ENCODE results near the gene MTA1. TPM values are rescaled to one million over a fixed set of nuclear protein-coding genes. Genes with fewer than 3 reads are reported as not detected.

MTA1 gene
- total RNA-seq, 1 donor from 2014 or later: 227 TPM

DNA sequence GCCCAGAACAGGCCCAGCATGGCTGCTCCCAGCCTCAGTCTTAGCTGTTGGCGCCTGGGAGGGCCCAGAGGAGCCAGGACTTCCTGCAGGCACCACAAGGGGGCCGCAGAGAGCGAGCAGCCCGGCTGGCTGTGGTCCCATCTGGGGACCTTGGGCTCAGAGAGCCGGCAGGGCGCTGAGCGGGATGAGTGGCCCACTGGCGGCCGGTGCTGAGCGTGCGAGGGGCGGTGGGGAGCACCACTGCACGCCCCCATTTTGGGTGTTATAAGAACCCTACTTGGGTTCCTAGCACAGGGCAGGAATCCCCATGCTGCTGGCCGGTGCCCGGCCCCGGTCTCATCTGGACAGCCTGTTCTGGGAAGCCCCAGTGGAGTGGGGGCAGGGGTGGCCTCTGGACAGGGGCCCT is 29.1 kb downstream of the MTA1 start:
- no peaks in the 10 kb centered on the region for H3K27me3 Mint-ChIP-seq
- H3K27ac Mint-ChIP-seq: no peak overlapping the region

DNA sequence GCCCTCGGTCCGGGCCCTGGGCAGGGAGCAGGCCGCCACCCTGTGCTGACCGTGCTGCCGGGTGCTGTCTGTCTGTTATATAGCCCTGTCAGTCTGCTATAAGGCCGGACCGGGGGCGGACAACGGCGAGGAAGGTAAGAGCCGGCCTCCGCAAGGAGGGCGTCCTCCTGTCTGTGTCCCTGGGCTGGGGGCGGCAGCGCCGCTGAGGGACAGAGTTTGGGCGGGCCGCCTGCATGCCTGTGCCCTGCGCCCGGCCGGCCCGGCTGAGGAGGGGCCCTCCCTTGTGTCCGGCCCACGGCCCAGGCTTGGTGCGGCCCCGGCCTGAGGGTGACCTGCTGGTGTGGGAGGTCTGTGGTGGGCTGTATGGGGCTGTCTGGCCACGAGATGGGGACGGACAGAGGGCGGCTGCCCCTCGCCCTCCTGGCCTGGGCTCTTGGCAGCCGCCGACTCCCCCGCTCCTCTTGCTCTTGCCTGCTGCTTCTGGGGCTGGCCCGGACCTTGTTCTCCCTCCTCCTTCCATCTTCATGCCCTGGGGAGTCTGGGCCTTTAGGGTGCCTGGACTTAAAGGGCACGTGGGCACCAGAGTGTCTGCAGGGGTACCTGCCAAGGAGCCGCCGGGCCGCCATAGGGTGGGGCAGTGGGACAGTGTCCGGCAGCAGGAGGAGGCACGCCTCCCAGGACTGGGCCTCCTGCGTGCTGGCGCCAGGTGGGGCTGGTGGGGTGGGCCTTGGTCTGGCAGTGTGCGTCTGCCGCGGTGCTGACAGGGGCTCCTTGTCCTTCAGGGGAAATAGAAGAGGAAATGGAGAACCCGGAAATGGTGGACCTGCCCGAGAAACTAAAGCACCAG is 29.9 kb downstream of the MTA1 start:
- no peak for DNase-seq (ENCODE audit: low spot score, unreplicated experiment)
- no peak overlapping the region for H3K4me3 Mint-ChIP-seq (ENCODE audit: low read depth)

More for the DNA sequence above, 29.1 kb downstream of the MTA1 start:
- peaks cover 8% of the 10 kb centered on the region for H3K36me3 Mint-ChIP-seq (ENCODE audit: insufficient read depth)
- H3K9me3 Mint-ChIP-seq (ENCODE audit: low read depth): no peaks in the 10 kb centered on the region
- no peaks in the 10 kb centered on the region for H3K4me1 Mint-ChIP-seq (ENCODE audit: low read depth)
- TF ChIP-seq, protein P1, sequence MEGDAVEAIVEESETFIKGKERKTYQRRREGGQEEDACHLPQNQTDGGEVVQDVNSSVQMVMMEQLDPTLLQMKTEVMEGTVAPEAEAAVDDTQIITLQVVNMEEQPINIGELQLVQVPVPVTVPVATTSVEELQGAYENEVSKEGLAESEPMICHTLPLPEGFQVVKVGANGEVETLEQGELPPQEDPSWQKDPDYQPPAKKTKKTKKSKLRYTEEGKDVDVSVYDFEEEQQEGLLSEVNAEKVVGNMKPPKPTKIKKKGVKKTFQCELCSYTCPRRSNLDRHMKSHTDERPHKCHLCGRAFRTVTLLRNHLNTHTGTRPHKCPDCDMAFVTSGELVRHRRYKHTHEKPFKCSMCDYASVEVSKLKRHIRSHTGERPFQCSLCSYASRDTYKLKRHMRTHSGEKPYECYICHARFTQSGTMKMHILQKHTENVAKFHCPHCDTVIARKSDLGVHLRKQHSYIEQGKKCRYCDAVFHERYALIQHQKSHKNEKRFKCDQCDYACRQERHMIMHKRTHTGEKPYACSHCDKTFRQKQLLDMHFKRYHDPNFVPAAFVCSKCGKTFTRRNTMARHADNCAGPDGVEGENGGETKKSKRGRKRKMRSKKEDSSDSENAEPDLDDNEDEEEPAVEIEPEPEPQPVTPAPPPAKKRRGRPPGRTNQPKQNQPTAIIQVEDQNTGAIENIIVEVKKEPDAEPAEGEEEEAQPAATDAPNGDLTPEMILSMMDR (IDR thresholded peaks at IDR 0.05; ENCODE audit: unreplicated experiment): peak; percentile 72
- peak; percentile 42 for DNase-seq (ENCODE audit: low spot score, unreplicated experiment)
- H3K4me3 Mint-ChIP-seq (ENCODE audit: low read depth): no peak overlapping the region

DNA sequence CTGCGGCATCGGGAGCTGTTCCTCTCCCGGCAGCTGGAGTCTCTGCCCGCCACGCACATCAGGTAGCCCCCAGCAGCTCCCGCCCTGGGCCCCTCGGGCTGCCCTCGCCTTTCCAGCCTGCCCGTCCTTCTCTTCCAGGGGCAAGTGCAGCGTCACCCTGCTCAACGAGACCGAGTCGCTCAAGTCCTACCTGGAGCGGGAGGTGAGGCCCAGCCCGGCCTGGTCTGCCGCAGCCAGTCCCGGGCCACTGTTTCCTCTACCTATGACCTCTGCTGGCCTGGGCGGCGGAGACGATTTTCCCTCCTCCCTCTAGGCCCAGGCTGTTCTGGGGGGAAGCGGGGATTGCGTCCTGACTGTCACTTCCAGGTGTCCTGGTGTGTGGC is 30.5 kb downstream of the MTA1 start:
- TF ChIP-seq, protein P1 (IDR thresholded peaks at IDR 0.05; ENCODE audit: unreplicated experiment): no peak
- H3K27me3 Mint-ChIP-seq: no peaks in the 10 kb centered on the region
- no peak for DNase-seq (ENCODE audit: low spot score, unreplicated experiment)
- H3K4me3 Mint-ChIP-seq (ENCODE audit: low read depth): no peak overlapping the region
- no peak overlapping the region for H3K27ac Mint-ChIP-seq
- no peaks in the 10 kb centered on the region for H3K4me1 Mint-ChIP-seq (ENCODE audit: low read depth)
- peaks cover 9% of the 10 kb centered on the region for H3K36me3 Mint-ChIP-seq (ENCODE audit: insufficient read depth)
- H3K9me3 Mint-ChIP-seq (ENCODE audit: low read depth): no peaks in the 10 kb centered on the region

More for the DNA sequence above, 29.9 kb downstream of the MTA1 start:
- no peaks in the 10 kb centered on the region for H3K9me3 Mint-ChIP-seq (ENCODE audit: low read depth)
- H3K4me1 Mint-ChIP-seq (ENCODE audit: low read depth): no peaks in the 10 kb centered on the region
- peaks cover 9% of the 10 kb centered on the region for H3K36me3 Mint-ChIP-seq (ENCODE audit: insufficient read depth)
- TF ChIP-seq, protein P1 (IDR thresholded peaks at IDR 0.05; ENCODE audit: unreplicated experiment): no peak
- H3K27me3 Mint-ChIP-seq: no peaks in the 10 kb centered on the region
- H3K27ac Mint-ChIP-seq: no peak overlapping the region

DNA sequence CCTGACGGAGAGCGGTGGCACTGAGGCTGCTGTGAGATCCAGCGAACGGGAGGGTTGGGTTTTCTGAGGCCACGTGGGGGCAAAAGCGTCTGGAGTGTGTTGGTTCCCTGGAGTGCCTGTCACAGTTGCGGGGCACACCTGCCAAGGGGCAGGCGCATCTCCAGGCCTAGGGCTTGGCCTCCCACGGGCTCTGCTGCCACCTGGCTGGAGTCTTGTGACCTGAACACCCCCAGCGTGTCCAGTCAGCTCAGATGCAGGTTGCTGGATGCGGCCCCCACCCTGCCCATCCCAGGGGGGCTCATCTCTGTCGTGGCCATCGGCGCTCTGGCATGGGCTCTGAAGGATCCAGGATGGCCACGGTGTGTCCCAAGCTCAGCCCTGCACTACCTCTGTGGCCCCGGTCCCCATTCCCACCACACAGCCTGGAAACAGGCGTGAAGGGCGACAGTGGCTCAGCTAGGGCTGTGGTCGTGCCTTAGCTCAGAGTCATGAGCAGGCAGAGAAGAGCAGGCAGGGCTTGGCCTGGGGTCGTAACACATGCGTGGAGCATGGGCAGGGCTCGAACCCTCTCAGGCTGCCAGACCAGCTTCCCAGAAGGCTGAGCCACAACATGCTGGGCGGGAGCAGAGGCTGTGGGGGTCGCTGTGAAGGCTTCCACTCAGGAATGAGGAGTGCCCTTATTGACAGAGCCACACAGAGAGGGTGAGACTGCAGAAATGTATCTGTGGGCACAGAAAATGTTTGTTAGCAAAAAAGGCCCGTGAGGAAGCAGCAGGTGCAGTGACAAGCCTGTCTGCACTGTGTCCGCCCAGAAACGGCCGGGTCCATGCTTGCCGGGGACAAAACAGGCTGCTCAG is 31.5 kb downstream of the MTA1 start:
- H3K27ac Mint-ChIP-seq: no peak overlapping the region
- no peaks in the 10 kb centered on the region for H3K4me1 Mint-ChIP-seq (ENCODE audit: low read depth)
- no peaks in the 10 kb centered on the region for H3K27me3 Mint-ChIP-seq
- DNase-seq (ENCODE audit: low spot score, unreplicated experiment): no peak
- no peak overlapping the region for H3K4me3 Mint-ChIP-seq (ENCODE audit: low read depth)
- no peaks in the 10 kb centered on the region for H3K9me3 Mint-ChIP-seq (ENCODE audit: low read depth)
- TF ChIP-seq, protein P1 (IDR thresholded peaks at IDR 0.05; ENCODE audit: unreplicated experiment): no peak
- H3K36me3 Mint-ChIP-seq (ENCODE audit: insufficient read depth): peaks cover 12% of the 10 kb centered on the region

DNA sequence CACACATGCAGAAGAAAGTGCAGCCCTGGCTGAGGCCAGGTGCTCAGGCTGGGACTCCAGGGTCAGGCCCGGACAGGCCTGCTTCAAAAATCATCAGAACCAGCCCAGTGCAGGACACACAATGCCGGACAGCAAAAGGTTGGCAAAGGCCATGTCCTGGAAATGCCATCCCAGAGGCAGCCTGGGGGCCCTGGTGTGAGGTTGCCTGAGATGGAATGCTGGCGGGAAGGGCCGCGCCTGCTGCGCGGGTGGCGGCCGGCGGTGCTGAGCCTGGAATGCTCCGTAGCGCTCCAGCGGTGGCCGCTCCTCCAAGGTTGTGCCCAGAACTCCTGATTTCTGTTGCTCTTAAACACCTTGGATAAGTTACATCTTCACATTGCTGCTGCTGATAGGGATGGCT is 33.3 kb downstream of the MTA1 start:
- H3K27me3 Mint-ChIP-seq: no peaks in the 10 kb centered on the region
- no peak overlapping the region for H3K4me3 Mint-ChIP-seq (ENCODE audit: low read depth)
- H3K27ac Mint-ChIP-seq: no peak overlapping the region
- TF ChIP-seq, protein P1 (IDR thresholded peaks at IDR 0.05; ENCODE audit: unreplicated experiment): no peak
- no peaks in the 10 kb centered on the region for H3K9me3 Mint-ChIP-seq (ENCODE audit: low read depth)
- H3K36me3 Mint-ChIP-seq (ENCODE audit: insufficient read depth): peaks cover 12% of the 10 kb centered on the region
- H3K4me1 Mint-ChIP-seq (ENCODE audit: low read depth): no peaks in the 10 kb centered on the region
- no peak for DNase-seq (ENCODE audit: low spot score, unreplicated experiment)

All from progenitor cell of endocrine pancreas (in vitro differentiated cells).